ENCODE results near the gene JAKMIP2.

JAKMIP2 gene

GRCh38 chr5:147697380-147697779 lies 85.1 kb downstream of the JAKMIP2 start:
- no peak for DNase-seq (ENCODE audit: low read depth)

GRCh38 chr5:147694772-147695171 lies 87.8 kb downstream of the JAKMIP2 start:
- no peak for DNase-seq (ENCODE audit: low read depth)

DNA sequence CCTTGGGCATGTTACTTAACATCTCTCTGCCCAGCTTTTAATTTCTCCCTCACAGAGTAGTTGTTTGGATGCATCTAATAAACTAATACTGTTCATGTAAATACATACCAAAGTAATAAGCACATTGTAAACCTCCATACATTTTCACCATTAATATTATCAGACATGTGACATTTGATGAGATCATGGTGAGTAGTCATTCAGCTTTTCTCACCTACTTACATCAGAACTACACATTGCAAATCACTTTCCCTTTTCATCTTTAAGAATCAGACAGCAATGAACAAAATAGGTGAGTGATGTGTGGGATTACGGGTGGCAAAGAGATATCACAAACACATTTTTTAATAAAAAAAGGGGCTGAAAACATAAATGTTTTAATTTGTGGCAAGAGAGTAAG lies 89.3 kb downstream of the JAKMIP2 start:
- no peak for DNase-seq (ENCODE audit: low read depth)

DNA sequence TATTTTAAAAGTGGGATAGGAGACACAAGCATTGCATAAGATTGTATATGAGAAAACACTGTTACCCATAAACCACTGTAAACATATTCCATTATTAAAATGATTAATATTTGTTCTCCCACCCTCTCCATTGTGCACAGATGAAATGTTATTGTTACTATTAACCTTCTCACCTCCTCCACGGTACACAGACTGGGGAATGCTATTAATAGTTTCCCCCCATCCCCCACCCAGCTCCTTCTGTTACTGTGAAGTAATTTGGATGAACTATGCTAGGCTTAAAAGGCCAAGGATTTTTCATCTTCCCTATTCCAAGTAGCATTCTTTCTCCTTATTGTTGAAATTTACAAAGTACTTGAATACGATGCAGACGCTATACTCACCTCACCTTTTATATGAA lies 91.4 kb downstream of the JAKMIP2 start:
- DNase-seq (ENCODE audit: low read depth) = no peak

DNA sequence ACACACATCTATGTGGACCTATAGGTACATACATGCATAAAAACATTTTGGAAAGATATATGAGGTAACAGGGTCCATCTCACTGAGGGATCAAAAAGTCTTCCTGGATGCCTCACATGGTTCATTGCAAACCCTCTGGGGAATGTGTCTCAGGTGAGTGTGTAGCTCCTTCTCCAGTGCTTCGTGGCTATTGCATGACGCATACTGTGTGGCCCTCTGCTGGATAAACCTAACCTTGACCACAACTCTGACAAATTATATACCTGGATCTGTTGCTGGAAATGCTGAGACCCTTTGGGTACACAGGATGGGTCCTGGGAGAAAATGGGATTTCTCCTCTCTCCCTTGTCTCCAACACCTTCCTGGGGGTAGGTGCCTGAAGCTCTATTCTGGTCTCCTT lies 91.9 kb downstream of the JAKMIP2 start:
- no peak for DNase-seq (ENCODE audit: low read depth)

- DNase-seq (ENCODE audit: low read depth) = no peak
These were observed 93.1 kb downstream of the JAKMIP2 start for GRCh38 chr5:147689426-147689825.

DNA sequence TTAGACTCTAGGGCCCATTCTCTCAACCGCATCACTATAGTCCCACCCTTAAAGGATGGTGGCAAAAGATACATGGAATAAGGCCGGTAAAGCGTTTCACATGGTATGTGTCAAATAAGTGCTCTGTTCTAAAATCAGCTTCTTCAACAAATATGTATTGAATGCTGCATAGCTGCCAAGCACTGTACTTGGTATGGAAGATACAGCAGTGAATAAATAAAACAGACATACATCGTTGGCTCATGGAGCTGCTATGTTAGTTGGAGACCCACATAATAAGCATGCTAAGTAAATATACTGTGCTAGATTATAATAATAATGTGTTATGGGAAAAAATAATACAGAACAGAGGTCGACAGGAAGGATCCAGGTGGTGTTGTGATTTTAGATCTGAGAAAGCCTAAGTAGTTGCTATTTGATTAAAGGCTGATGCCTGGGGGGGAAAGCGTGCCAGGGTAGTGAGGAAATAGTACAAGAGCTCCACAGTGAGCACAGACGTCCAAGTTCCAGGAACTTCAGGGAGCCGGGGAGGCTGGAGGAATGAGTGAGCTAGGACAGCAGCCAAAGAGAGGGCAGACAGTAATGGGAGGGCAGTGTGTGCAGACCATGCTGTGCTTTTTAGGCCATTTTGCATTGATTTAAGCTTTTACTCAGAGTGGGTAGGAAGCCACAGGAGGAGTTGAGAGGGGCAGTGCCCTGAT lies 93.7 kb downstream of the JAKMIP2 start:
- no peak for DNase-seq (ENCODE audit: low read depth)

DNA sequence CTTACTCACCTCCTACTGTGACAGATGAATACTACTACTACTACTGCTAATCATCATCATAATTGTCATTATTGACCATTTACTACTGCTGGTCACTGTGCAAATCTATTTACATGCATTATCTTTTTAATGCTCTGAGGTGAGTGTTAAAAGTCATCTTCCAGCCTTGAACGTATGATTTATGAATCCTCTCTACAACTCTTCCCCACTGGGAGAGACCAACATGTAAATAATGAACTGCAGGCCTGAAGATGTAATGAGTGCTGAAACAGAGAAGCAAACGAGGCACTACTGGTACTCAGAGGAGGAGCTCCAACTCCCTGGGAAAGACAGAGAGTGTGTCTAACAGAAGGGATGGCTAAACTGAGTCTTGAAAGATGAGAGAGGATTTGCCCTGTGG lies 95.4 kb downstream of the JAKMIP2 start:
- DNase-seq (ENCODE audit: low read depth) = no peak

GRCh38 chr5:147686421-147686820 lies 96.1 kb downstream of the JAKMIP2 start:
- no peak for DNase-seq (ENCODE audit: low read depth)

DNA sequence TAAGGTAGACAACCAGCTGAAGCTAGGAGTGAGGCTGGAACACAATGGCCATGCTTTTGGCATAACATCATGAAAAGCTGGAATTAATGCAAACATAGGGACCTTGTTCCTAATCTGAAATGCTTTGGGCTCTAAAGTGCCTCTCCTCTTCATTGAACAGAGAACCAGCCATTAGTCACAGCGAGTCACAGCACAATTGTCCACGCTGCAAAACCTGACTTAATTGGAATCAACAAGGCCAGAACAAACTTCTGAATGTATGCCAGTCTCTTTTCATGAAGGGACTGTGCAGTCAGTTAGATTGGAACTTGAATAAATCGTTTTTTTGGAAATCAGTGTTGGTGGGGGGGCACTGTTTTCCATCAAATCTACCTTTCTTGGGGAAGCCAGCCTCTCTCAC lies 96.5 kb downstream of the JAKMIP2 start:
- DNase-seq (ENCODE audit: low read depth) = no peak

DNA sequence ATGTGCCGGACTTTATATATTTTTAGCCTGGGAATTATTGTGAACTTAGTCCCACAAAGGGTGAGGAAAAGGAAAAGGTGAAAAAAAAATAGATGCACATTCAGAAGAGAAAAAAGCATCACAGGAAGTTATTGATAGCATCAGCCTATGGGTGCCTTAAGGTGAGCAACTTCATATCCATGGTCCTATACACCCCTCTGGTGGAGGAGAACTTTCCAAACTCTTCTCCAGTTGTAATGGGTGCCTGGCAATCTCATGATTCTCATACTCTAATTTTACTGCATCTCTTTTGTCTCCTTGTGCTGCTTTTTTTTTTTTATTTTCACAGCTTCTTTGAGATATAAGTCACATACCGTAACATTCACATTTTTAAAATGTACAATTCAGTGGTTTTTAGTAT lies 107.4 kb downstream of the JAKMIP2 start:
- DNase-seq (ENCODE audit: low read depth) = no peak

GRCh38 chr5:147674411-147674810 lies 108.1 kb downstream of the JAKMIP2 start:
- DNase-seq (ENCODE audit: low read depth) = no peak

GRCh38 chr5:147673791-147674190 lies 108.7 kb downstream of the JAKMIP2 start:
- DNase-seq (ENCODE audit: low read depth) = no peak

DNA sequence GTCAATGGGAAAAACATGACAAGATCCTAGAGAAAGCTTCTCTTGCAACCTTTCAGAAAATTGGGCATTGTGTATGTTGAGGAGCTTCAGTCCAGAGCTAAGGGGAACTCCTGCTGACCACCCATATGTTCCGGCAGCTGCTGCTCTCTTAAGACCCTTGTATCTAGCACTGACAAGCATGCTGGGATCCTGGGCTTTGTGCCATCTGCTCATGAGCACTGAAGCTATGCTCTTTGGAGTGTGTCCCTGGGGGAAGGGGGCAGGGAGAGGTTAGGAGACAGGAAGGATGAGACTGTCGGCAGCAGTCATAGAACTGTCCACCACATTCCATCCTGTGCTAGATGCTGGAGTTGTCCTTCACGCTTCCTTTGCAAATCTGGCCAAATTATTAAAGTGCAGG lies 109.3 kb downstream of the JAKMIP2 start:
- DNase-seq (ENCODE audit: low read depth) = no peak

DNA sequence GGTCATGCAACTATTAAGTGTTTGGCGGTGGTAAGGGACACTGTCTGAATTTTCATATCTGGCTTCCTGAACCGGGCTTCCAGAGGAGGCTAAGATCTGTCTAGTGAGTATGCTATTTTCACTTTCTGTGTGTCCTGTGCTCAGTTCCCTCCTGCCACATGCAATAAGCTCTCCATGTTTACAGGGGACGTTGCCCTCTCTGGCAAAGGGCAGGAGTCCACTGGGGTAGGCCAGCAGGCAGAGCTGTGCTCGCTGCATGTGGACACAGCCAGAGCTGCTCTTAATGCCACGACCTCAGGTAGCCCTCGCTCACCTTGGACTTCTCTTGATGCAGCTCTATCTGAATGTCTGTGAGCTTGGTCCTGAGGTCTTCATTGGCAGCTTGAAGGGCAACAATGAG lies 111.2 kb downstream of the JAKMIP2 start:
- DNase-seq (ENCODE audit: low read depth) = no peak

- DNase-seq (ENCODE audit: low read depth) = no peak
These were observed 111.7 kb downstream of the JAKMIP2 start for GRCh38 chr5:147670815-147671214.

DNA sequence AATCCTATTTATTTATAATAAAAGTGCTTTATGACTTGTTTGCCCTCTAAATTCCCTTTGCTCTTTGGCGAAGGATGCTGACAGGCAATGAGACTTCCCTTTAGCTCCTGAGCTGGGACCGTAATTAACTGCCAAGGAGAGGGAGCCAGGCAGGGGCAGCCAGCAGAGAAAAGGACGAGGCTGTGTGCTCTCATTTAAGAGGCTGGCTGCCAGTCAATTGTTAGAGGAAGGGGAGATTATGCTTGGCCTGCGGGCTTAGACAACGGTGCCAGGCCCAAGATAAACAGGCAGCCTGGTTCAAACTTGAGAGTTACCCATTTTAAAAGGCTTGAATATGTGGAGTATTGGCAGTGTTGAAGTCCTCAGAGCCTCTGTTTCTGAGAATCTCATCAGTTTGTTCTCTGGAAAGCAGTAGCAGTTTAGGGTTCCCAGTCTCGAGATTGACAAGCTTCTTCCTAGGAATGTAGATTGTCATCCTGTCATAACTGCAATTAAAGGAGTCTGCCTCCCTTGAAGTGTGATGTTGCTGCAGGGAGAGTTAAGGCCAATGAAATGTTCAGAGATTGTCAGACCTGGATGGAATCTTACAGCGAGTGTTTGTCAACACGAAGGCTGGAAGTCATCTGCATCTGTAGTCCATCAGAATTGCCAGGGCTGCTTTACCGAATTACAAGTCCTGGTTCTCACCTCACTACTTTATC lies 113.2 kb downstream of the JAKMIP2 start:
- no peak for DNase-seq (ENCODE audit: low read depth)

DNA sequence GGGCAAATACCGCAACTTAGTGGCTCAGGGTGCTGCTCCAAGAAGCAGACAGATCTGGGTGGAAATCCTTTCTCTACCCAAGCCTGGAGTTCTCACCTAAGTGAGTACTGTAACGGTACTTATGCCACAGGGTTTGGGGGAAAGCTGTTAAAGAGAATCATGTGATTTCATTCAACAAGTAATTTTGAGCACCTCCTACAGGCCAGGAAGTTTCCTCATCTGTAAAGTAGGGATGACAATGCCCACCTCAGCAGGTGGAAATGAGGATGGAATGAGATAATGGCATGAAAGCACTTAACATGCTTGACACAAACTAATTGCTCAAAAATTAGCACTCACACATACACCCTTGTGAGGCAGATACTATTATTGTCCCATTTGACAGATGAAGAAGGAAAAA lies 114.1 kb downstream of the JAKMIP2 start:
- no peak for DNase-seq (ENCODE audit: low read depth)

GRCh38 chr5:147667363-147667762 lies 115.2 kb downstream of the JAKMIP2 start:
- no peak for DNase-seq (ENCODE audit: low read depth)

- no peak for DNase-seq (ENCODE audit: low read depth)
These were observed 116.1 kb downstream of the JAKMIP2 start for GRCh38 chr5:147666419-147666818.

DNA sequence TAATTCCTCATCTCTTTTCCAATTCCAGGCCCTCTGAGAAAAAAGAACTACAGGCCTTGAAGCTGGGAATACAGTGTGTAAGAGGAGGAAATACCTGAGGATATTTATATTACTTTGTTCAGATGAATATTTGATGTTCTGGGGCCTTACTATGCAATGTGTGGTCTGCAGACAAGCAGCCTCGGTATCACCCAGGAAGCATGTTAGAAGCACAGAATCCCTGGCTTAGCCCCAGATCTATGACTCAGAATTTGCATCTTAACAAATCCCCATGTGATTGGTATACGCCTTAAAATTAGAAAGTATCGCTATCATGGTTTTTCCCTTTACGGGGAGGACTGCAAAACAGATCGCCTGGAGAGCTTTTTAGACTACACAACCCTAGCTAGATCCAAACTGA lies 121.0 kb downstream of the JAKMIP2 start:
- DNase-seq (ENCODE audit: low read depth) = no peak

GRCh38 chr5:147659166-147659929 lies 123.2 kb downstream of the JAKMIP2 start:
- no peak for DNase-seq (ENCODE audit: low read depth)

- DNase-seq (ENCODE audit: low read depth) = no peak
These were observed 124.1 kb downstream of the JAKMIP2 start for GRCh38 chr5:147658293-147658932.
